ENCODE data around the gene KCNMB2. TPM values are rescaled to one million over a fixed set of nuclear protein-coding genes. Genes with fewer than 3 reads are reported as not detected.

The KCNMB2 gene
- polyA plus RNA-seq, 2 of the 4 experiments (the other 2 are of a cell fraction), result not detected

GRCh38 chr3:178761461-178761860, 225.2 kb downstream of the KCNMB2 start:
- POLR2A ChIA-PET, result no interaction called here
- FAIRE-seq (no peak), DNase-seq (ENCODE audit: low read depth in 1 of 2, low spot score in 1 of 2) (no peak), ATAC-seq (no peak)
- 27% methylated on average over 3 of the region's 3 CpGs for WGBS (ENCODE audit: missing lambda C conversion rate)
- TF ChIP-seq SMC3 (IDR thresholded peaks at IDR 0.05), result no peak
- TF ChIP-seq RFX5 (IDR thresholded peaks at IDR 0.05), result no peak
- TF ChIP-seq BCL3 (IDR thresholded peaks at IDR 0.05), result no peak
- no peak for TF ChIP-seq KDM1A (IDR thresholded peaks at IDR 0.05; ENCODE audit: low read depth)
- TF ChIP-seq EHF (CRISPR knock-in tag; IDR thresholded peaks at IDR 0.05), result no peak
- no peak for TF ChIP-seq MAFK (IDR thresholded peaks at IDR 0.05; ENCODE audit: partially characterized antibody)
- TF ChIP-seq PHF8 (IDR thresholded peaks at IDR 0.05; ENCODE audit: borderline replicate concordance, low read depth), result no peak
- TF ChIP-seq E2F6 (IDR thresholded peaks at IDR 0.05; ENCODE audit: borderline replicate concordance, low read depth), result no peak
- TF ChIP-seq RNF2 (IDR thresholded peaks at IDR 0.05; ENCODE audit: borderline replicate concordance, low read depth), result no peak
- no peak for TF ChIP-seq HDAC2 (IDR thresholded peaks at IDR 0.05)
- TF ChIP-seq HEYL (CRISPR knock-in tag; IDR thresholded peaks at IDR 0.05), result no peak
- CTCF ChIA-PET, result no interaction called here
- Histone ChIP-seq H3K27ac (no peak overlapping the region), H3K4me1 (no peaks in the 10 kb centered on the region), H3K9me3 (no peaks in the 10 kb centered on the region), H3K4me3 (no peak overlapping the region), H3K4me2 (no peak overlapping the region)

- Histone ChIP-seq H3K4me2 (no peak overlapping the region), H3K4me1 (no peaks in the 10 kb centered on the region), H3K9me3 (no peaks in the 10 kb centered on the region), H3K4me3 (no peak overlapping the region), H3K27ac (no peak overlapping the region)
- ChIA-PET POLR2A (no interaction called here), CTCF (no interaction called here)
- WGBS (ENCODE audit: missing lambda C conversion rate), result 64% methylated on average over 1 of the region's 1 CpG
- DNase-seq (ENCODE audit: low read depth in 1 of 2, low spot score in 1 of 2) (no peak), FAIRE-seq (no peak), ATAC-seq (no peak)
- TF ChIP-seq USF2 (IDR thresholded peaks at IDR 0.05) (no peak), MAX (IDR thresholded peaks at IDR 0.05) (no peak), CEBPB (IDR thresholded peaks at IDR 0.05) (no peak), ESRRA (IDR thresholded peaks at IDR 0.05; ENCODE audit: borderline replicate concordance, low read length) (no peak), GATA3 (IDR thresholded peaks at IDR 0.05; ENCODE audit: borderline replicate concordance) (no peak), ZNF302 (CRISPR knock-in tag; IDR thresholded peaks at IDR 0.05) (no peak), JUNB (IDR thresholded peaks at IDR 0.05) (no peak), FOXS1 (CRISPR knock-in tag; IDR thresholded peaks at IDR 0.05) (no peak), BCL3 (IDR thresholded peaks at IDR 0.05) (no peak), HMGXB4 (CRISPR knock-in tag; IDR thresholded peaks at IDR 0.05; ENCODE audit: borderline replicate concordance) (no peak), KDM1A (IDR thresholded peaks at IDR 0.05; ENCODE audit: low read depth) (no peak), POLR2AphosphoS2 (conservative IDR thresholded peaks at IDR 0.05; ENCODE audit: low read length) (no peak)
These were observed 226.1 kb downstream of the KCNMB2 start for GRCh38 chr3:178762385-178762784.

Data from A549 (cell line).